ENCODE results near the gene TRPM2.

The TRPM2 gene

GRCh38 chr21:44480200-44481053 lies 127.0 kb downstream of the TRPM2 start:
- no peak for DNase-seq (ENCODE audit: low read depth in 2 of 2, low spot score in 1 of 2)

- DNase-seq (ENCODE audit: low read depth in 2 of 2, low spot score in 1 of 2), result no peak
Observed at GRCh38 chr21:44482581-44483287, 129.3 kb downstream of the TRPM2 start.

- no peak for DNase-seq (ENCODE audit: low read depth in 2 of 2, low spot score in 1 of 2)
Observed at GRCh38 chr21:44483288-44484237, 130.1 kb downstream of the TRPM2 start.

DNA sequence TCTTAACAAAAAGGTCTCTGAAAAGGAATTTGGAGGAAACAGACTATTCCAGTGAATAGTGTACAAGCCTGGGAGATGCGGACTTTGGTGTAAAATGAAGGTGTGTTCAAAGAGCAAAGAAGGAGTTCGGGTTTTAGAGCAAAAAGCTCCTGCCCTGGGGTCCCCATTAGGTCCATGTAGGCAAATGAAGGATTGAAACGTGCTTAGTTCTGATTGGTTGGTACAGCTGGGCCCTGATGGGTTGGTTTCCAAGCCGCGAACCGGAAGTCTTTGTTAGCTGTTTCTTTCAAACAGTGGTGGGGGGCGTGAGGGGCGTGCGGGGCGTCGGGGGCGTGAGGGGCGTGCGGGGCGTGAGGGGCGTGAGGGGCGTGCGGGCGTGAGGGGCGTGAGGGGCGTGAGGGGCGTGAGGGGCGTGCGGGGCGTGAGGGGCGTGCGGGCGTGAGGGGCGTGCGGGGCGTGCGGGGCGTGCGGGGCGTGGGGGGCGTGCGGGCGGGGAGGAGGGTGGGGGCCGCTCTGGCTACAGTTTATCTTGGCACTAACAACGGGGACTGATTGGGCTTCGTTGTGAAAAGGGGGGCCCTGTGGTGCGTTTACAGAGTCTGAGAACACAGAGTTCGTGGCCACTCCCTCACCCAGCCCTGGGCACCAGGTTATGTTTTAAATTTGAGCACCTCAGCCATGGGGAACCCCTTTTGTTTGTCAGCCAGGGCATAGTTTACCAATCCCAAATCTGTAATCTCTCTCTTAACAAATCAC lies 131.3 kb downstream of the TRPM2 start:
- no peak for DNase-seq (ENCODE audit: low read depth in 2 of 2, low spot score in 1 of 2)

DNA sequence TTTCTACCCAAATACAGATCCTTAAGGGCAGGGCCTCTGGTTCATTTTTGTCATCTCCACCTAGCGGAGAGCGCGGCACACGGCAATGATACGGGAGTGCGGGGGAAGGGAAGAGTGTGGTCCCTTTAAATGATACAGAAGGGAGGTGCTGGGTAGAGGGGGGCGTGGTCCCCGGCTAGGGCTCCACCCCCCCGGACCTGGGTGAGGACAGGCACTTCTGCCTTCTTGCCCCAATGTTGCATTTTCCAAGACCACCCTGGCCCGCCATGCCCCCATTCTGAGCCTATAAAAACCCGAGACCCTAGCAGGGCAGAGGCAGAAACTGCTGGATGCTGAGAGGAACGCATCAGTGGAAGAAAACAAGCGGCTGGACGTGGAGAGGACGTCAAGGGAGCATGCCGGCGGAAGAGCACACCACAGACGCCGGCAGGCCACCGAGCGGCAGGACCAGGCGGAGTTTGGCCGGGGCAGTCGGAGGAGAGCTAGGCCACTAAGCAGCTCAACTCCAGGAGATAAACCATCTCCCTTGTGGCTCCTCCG lies 131.9 kb downstream of the TRPM2 start:
- peak; percentile 8 to 20 for DNase-seq (ENCODE audit: low read depth in 2 of 2, low spot score in 1 of 2)

GRCh38 chr21:44485796-44486195 lies 132.4 kb downstream of the TRPM2 start:
- DNase-seq (ENCODE audit: low read depth in 2 of 2, low spot score in 1 of 2), result no peak

DNA sequence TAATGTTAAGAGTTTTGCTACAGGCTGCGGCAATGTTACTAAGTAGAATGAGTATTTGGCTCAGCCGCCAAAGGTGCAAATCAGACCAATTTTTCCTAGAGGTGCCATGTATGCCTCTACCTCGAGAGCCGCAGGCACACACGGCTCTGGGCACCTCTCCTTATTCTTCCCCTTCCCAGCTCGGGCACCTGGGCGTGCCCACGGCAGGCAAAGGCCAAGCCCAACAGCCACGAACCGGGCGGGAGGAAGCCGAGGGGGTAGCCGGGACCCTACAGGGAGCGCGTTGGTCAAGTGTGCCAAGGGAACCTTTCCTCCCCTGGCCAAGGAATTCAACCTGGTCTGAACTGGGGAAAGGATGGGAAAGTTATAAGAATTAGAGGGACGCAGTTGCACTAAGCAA lies 132.9 kb downstream of the TRPM2 start:
- DNase-seq (ENCODE audit: low read depth in 2 of 2, low spot score in 1 of 2), result no peak

DNA sequence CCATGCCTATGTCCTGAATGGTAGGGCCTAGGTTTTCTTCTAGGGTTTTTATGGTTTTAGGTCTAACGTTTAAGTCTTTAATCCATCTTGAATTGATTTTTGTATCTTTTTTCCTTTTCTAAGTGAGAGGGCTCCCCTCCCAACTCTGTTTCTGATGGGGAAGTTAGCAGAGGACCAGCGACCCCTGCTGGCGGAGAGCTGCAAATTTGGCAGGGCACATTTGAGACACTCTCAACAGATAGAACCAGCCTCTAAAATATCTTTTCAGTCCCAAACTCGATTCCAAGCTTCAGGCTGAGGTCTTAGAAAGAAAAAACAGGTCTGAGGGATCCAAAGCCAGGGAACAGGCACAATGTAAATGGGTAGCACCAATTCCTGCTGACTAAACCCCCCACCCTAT lies 134.4 kb downstream of the TRPM2 start:
- no peak for DNase-seq (ENCODE audit: low read depth in 2 of 2, low spot score in 1 of 2)

- DNase-seq (ENCODE audit: low read depth in 2 of 2, low spot score in 1 of 2), result no peak
Observed at GRCh38 chr21:44489962-44490361, 136.5 kb downstream of the TRPM2 start.

DNA sequence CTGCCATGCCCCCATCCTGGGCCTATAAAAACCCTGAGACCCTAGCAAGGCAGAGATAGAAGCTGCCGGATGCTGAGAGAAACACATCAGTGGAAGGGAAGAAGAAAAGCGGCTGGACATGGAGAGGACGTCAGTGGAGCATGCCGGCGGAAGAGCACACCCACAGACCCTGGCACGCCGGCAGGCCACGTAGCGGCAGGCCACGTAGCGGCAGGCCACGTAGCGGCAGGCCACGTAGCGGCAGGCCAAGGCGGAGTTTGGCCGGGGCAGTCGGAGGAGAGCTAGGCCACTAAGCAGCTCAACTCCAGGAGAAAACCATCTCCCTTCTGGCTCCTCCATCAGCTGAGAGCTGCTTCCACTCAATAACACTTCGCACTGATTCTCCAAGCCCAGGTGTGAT lies 137.0 kb downstream of the TRPM2 start:
- DNase-seq (ENCODE audit: low read depth in 2 of 2, low spot score in 1 of 2), result no peak

DNA sequence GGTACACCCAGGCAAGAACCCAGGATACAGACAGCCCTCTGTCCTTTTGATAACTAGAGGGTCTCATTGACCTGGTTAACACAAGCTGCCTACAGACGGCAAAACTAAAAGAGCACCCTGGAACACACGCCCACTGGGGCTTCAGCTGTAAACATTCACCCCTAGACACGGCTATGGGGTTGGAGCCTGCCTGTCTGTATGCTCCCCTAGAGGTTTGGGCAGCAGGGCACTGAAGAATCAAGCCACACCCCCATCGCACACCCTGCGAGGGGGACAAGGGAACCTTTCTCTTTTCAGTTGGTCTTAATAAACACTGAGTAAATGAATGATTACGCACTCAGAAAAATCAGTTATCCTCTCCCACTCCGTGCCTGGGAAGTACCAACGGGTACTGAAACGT lies 137.4 kb downstream of the TRPM2 start:
- DNase-seq (ENCODE audit: low read depth in 2 of 2, low spot score in 1 of 2), result no peak

Data from stimulated activated CD8-positive, alpha-beta memory T cell treated with anti-CD3 and anti-CD28 coated beads, Interleukin-4, amount 100 ng/mL, for 4 hours (primary cell).